K562 (cell line): ENCODE data around the gene SAMD4A. TPM values are rescaled to one million over a fixed set of nuclear protein-coding genes. Genes with fewer than 3 reads are reported as not detected.

Experiments used
- ARID3A ChIP-seq: IDR thresholded peaks from 2 replicates; pipeline ENCODE4 v1.6.1; 2012; ENCODE audit warnings: low read depth, low read length, improper control_type of control experiment, borderline replicate concordance
- CUX1 ChIP-seq: fragments of 200-800 bp; sonication (Bioruptor generic); IDR thresholded peaks from 2 replicates; pipeline ENCODE4 v1.6.1; 2016; ENCODE audit warnings: missing genetic modification characterization, missing compliant biosample characterization
- NCOA6 ChIP-seq: fragments of 450-650 bp; IDR thresholded peaks from 2 replicates; pipeline ENCODE4 v1.6.1; 2017; ENCODE audit warnings: mild to moderate bottlenecking
- NFIX ChIP-seq: fragments of 250-450 bp; sonication (Bioruptor Pico); IDR thresholded peaks from 2 replicates; pipeline ENCODE4 v1.4.0; 2020; ENCODE audit warnings: low read depth, mild to moderate bottlenecking, moderate library complexity
- RAD21 ChIP-seq, 2 experiments: fragments of 250-450 bp in 1 of 2; fragments of 450-650 bp in 1 of 2; sonication (Bioruptor Pico) in 1 of 2; formaldehyde crosslinking in 1 of 2; IDR thresholded peaks in 1 of 2; conservative IDR thresholded peaks in 1 of 2; 2 replicates each; pipeline versions ENCODE4 v1.4.0 to v1.8.0; 2020 to 2022; ENCODE audit warnings: mild to moderate bottlenecking in 2 of 2, moderate library complexity in 1 of 2
- SMC3 ChIP-seq: conservative IDR thresholded peaks from 2 replicates; pipeline ENCODE4 v1.6.1; 2011; ENCODE audit warnings: low read depth, low read length, improper control_type of control experiment; ENCODE audit not compliant: insufficient read depth
- polyA plus RNA-seq, 8 experiments: library from polyadenylated mRNA; depleted of rRNA in 4 of 8; stranded (reverse) in 5 of 8; unstranded in 3 of 8; fragments of >200 nt; fragmentation: Nextera tagmentation in 2 of 8; fragmentation: Illumina TruSeq in 1 of 8; extraction: Ambion mirVana in 2 of 8; extraction: Trizol in 1 of 8; gene quantifications; 2 replicates each; pipeline versions ENCODE4 v1.2.1 to v1.2.3, GENCODE V29; 2011 to 2014; ENCODE audit warnings: inconsistent platforms in 1 of 8, missing spikeins in 1 of 8
- total RNA-seq, 7 experiments: library from RNA; depleted of rRNA in 6 of 7; stranded (reverse); fragments of >200 nt in 6 of 7; fragmentation: Illumina TruSeq in 2 of 7; extraction: Trizol in 2 of 7; gene quantifications; 2 replicates each; pipeline versions ENCODE4 v1.2.1 to v1.2.3, GENCODE V29; 2011 to 2021; ENCODE audit warnings: low replicate concordance in 1 of 7

Gene SAMD4A
- total and polyA plus RNA-seq, 9 of the 15 experiments (the other 6 are each of a cell fraction or from before 2014, with no cell fraction given), result 0.66 to 6.8 (median 3.3) TPM

GRCh38 chr14:54555651-54556050 is 11.3 kb upstream of the SAMD4A start (continued):
- no peak for TF ChIP-seq ARID3A
- TF ChIP-seq NFIX, result no peak
- 0 out of 2 replicates have a peak, but pooled peaks have one; percentile 26 for TF ChIP-seq SMC3
- TF ChIP-seq CUX1, result no peak
- TF ChIP-seq NCOA6, result no peak
- peak; percentile 10 to 64; a peak in 2 of 4 replicates for TF ChIP-seq RAD21 (CRISPR knock-in tag; conservative IDR thresholded peaks at IDR 0.05 in 1 of 2, IDR thresholded peaks at IDR 0.05 in 1 of 2)
